ENCODE measurements around the gene TUBGCP3.
"Not testable (repeated sequence)": the region's sequence is repeated elsewhere in the genome, so short reads cannot be mapped to it uniquely, and the experiment has no call there.

DNA sequence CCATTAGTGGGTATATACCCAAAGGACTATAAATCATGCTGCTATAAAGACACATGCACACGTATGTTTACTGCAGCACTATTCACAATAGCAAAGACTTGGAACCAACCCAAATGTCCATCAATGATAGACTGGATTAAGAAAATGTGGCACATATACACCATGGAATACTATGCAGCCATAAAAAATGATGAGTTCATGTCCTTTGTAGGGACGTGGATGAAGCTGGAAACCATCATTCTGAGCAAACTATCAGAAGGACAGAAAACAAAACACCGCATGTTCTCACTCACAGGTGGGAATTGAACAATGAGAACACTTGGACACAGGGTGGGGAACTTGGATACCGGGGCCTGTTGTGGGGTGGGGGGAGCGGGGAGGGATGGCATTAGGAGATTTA lies 39.0 kb downstream of the TUBGCP3 start:
- not testable (repeated sequence) for TF ChIP-seq POLR2A (IDR thresholded peaks at IDR 0.05)
- TF ChIP-seq, protein P1, sequence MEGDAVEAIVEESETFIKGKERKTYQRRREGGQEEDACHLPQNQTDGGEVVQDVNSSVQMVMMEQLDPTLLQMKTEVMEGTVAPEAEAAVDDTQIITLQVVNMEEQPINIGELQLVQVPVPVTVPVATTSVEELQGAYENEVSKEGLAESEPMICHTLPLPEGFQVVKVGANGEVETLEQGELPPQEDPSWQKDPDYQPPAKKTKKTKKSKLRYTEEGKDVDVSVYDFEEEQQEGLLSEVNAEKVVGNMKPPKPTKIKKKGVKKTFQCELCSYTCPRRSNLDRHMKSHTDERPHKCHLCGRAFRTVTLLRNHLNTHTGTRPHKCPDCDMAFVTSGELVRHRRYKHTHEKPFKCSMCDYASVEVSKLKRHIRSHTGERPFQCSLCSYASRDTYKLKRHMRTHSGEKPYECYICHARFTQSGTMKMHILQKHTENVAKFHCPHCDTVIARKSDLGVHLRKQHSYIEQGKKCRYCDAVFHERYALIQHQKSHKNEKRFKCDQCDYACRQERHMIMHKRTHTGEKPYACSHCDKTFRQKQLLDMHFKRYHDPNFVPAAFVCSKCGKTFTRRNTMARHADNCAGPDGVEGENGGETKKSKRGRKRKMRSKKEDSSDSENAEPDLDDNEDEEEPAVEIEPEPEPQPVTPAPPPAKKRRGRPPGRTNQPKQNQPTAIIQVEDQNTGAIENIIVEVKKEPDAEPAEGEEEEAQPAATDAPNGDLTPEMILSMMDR (IDR thresholded peaks at IDR 0.05): not testable (repeated sequence)
